GM21423 (cell line): ENCODE results near the gene TBC1D22A.

Experiments
- ATAC-seq: cut with Tn5 transposase; IDR thresholded peaks from one replicate; pipeline ENCODE4 v1.9.1; 2021; ENCODE audit warnings: mild to moderate bottlenecking, moderate library complexity; ENCODE audit not compliant: unreplicated experiment

TBC1D22A gene

GRCh38 chr22:47086596-47087248 lies 324.3 kb downstream of the TBC1D22A start:
- no peak for ATAC-seq

- no peak for ATAC-seq
Observed at GRCh38 chr22:47088480-47089158, 326.2 kb downstream of the TBC1D22A start.

- no peak for ATAC-seq
Observed at GRCh38 chr22:47089374-47089773, 326.9 kb downstream of the TBC1D22A start.

- no peak for ATAC-seq
Observed at GRCh38 chr22:47089796-47090460, 327.5 kb downstream of the TBC1D22A start.

- ATAC-seq, result no peak
Observed at GRCh38 chr22:47090591-47091245, 328.3 kb downstream of the TBC1D22A start.

- ATAC-seq, result no peak
Observed at GRCh38 chr22:47091246-47091651, 328.8 kb downstream of the TBC1D22A start.

GRCh38 chr22:47091921-47092700 lies 329.7 kb downstream of the TBC1D22A start:
- no peak for ATAC-seq

GRCh38 chr22:47092896-47093311 lies 330.5 kb downstream of the TBC1D22A start:
- ATAC-seq, result no peak

GRCh38 chr22:47093720-47094119 lies 331.3 kb downstream of the TBC1D22A start:
- no peak for ATAC-seq

- ATAC-seq, result no peak
Observed at GRCh38 chr22:47094861-47095330, 332.4 kb downstream of the TBC1D22A start.

GRCh38 chr22:47095395-47096122 lies 333.1 kb downstream of the TBC1D22A start:
- ATAC-seq, result no peak

GRCh38 chr22:47098121-47098520 lies 335.7 kb downstream of the TBC1D22A start:
- ATAC-seq, result no peak

- no peak for ATAC-seq
Observed at GRCh38 chr22:47098554-47098953, 336.1 kb downstream of the TBC1D22A start.

- no peak for ATAC-seq
Observed at GRCh38 chr22:47100019-47100418, 337.6 kb downstream of the TBC1D22A start.

GRCh38 chr22:47100646-47101200 lies 338.3 kb downstream of the TBC1D22A start:
- no peak for ATAC-seq

GRCh38 chr22:47101321-47101885 lies 339.0 kb downstream of the TBC1D22A start:
- ATAC-seq, result no peak

GRCh38 chr22:47102081-47102480 lies 339.6 kb downstream of the TBC1D22A start:
- ATAC-seq, result no peak

- no peak for ATAC-seq
Observed at GRCh38 chr22:47102648-47103047, 340.2 kb downstream of the TBC1D22A start.

GRCh38 chr22:47105085-47105484 lies 342.6 kb downstream of the TBC1D22A start:
- no peak for ATAC-seq
